ENCODE measurements around the gene WNK2. TPM values are rescaled to one million over a fixed set of nuclear protein-coding genes. Genes with fewer than 3 reads are reported as not detected.
A peak's percentile ranks its signal among the peaks of the same experiment; 100 is the strongest.

WNK2 gene
- total RNA-seq, 1 donor from 2014 or later: 336 TPM

- H3K36me3 Mint-ChIP-seq (ENCODE audit: unreplicated experiment): no peaks in the 10 kb centered on the region
- H3K27ac Mint-ChIP-seq (ENCODE audit: unreplicated experiment): no peak overlapping the region
- no peak overlapping the region for H3K4me3 Mint-ChIP-seq (ENCODE audit: unreplicated experiment)
- H3K9me3 Mint-ChIP-seq (ENCODE audit: unreplicated experiment): peaks cover 3% of the 10 kb centered on the region
- no peak for TF ChIP-seq CTCF (IDR thresholded peaks at IDR 0.05; ENCODE audit: partially characterized antibody, unreplicated experiment)
- no peak for DNase-seq
- H3K27me3 Mint-ChIP-seq (ENCODE audit: unreplicated experiment): no peaks in the 10 kb centered on the region
- peaks cover 22% of the 10 kb centered on the region for H3K4me1 Mint-ChIP-seq (ENCODE audit: low read depth, unreplicated experiment)
Observed at GRCh38 chr9:93164085-93164484, 19.9 kb upstream of the WNK2 start.

GRCh38 chr9:93166699-93167098 is 17.2 kb upstream of the WNK2 start:
- H3K4me1 Mint-ChIP-seq (ENCODE audit: low read depth, unreplicated experiment): peaks cover 22% of the 10 kb centered on the region
- H3K4me3 Mint-ChIP-seq (ENCODE audit: unreplicated experiment): no peak overlapping the region
- H3K27me3 Mint-ChIP-seq (ENCODE audit: unreplicated experiment): no peaks in the 10 kb centered on the region
- no peak overlapping the region for H3K27ac Mint-ChIP-seq (ENCODE audit: unreplicated experiment)
- no peak for DNase-seq
- no peak for TF ChIP-seq CTCF (IDR thresholded peaks at IDR 0.05; ENCODE audit: partially characterized antibody, unreplicated experiment)
- no peaks in the 10 kb centered on the region for H3K36me3 Mint-ChIP-seq (ENCODE audit: unreplicated experiment)
- H3K9me3 Mint-ChIP-seq (ENCODE audit: unreplicated experiment): peaks cover 3% of the 10 kb centered on the region

- Mint-ChIP-seq H3K27me3 (ENCODE audit: unreplicated experiment) (no peaks in the 10 kb centered on the region), H3K27ac (ENCODE audit: unreplicated experiment) (peak overlapping the region; percentile 1), H3K4me1 (ENCODE audit: low read depth, unreplicated experiment) (peaks cover 22% of the 10 kb centered on the region), H3K4me3 (ENCODE audit: unreplicated experiment) (no peak overlapping the region), H3K36me3 (ENCODE audit: unreplicated experiment) (no peaks in the 10 kb centered on the region), H3K9me3 (ENCODE audit: unreplicated experiment) (peaks cover 3% of the 10 kb centered on the region)
- no peak for DNase-seq
- no peak for TF ChIP-seq CTCF (IDR thresholded peaks at IDR 0.05; ENCODE audit: partially characterized antibody, unreplicated experiment)
Observed at GRCh38 chr9:93167185-93167584, 16.8 kb upstream of the WNK2 start.

GRCh38 chr9:93167838-93168237 is 16.1 kb upstream of the WNK2 start:
- no peak for TF ChIP-seq CTCF (IDR thresholded peaks at IDR 0.05; ENCODE audit: partially characterized antibody, unreplicated experiment)
- H3K27me3 Mint-ChIP-seq (ENCODE audit: unreplicated experiment): peaks cover 1% of the 10 kb centered on the region
- peak overlapping the region; percentile 8 for H3K27ac Mint-ChIP-seq (ENCODE audit: unreplicated experiment)
- peaks cover 22% of the 10 kb centered on the region for H3K4me1 Mint-ChIP-seq (ENCODE audit: low read depth, unreplicated experiment)
- H3K9me3 Mint-ChIP-seq (ENCODE audit: unreplicated experiment): peaks cover 3% of the 10 kb centered on the region
- no peak overlapping the region for H3K4me3 Mint-ChIP-seq (ENCODE audit: unreplicated experiment)
- no peak for DNase-seq
- H3K36me3 Mint-ChIP-seq (ENCODE audit: unreplicated experiment): no peaks in the 10 kb centered on the region

GRCh38 chr9:93168581-93168980 is 15.4 kb upstream of the WNK2 start:
- peak; percentile 36 for DNase-seq
- Mint-ChIP-seq H3K36me3 (ENCODE audit: unreplicated experiment) (no peaks in the 10 kb centered on the region), H3K27me3 (ENCODE audit: unreplicated experiment) (peaks cover 1% of the 10 kb centered on the region), H3K4me3 (ENCODE audit: unreplicated experiment) (peak overlapping the region; percentile 70), H3K4me1 (ENCODE audit: low read depth, unreplicated experiment) (peaks cover 22% of the 10 kb centered on the region), H3K9me3 (ENCODE audit: unreplicated experiment) (peaks cover 3% of the 10 kb centered on the region), H3K27ac (ENCODE audit: unreplicated experiment) (peak overlapping the region; percentile 48)
- no peak for TF ChIP-seq CTCF (IDR thresholded peaks at IDR 0.05; ENCODE audit: partially characterized antibody, unreplicated experiment)
